Thoracic aorta (tissue), 2 donors: ENCODE measurements around the gene MTG1. TPM values are rescaled to one million over a fixed set of nuclear protein-coding genes. Genes with fewer than 3 reads are reported as not detected.
"Not testable (repeated sequence)": the region's sequence is repeated elsewhere in the genome, so short reads cannot be mapped to it uniquely, and the experiment has no call there.

Experiments
- ATAC-seq: fragments of 150-250 bp; one replicate; pipeline ENCODE4 v1.8.0; 2017; ENCODE audit warnings: low read depth; ENCODE audit not compliant: insufficient number of reproducible peaks, low FRiP score
- DNase-seq: peaks from one replicate; pipeline ENCODE4 v3.0.0-alpha.2; 2020; ENCODE audit warnings: low spot score
- H3K27ac ChIP-seq, 2 donors: fragments of 200-600 bp; sonication (generic); 1 replicate in 1 of 2; 2 replicates in 1 of 2; pipeline ENCODE4 v1.5.1; 2016; ENCODE audit warnings: mild to moderate bottlenecking in 2 of 2, moderate library complexity in 2 of 2
- H3K27me3 ChIP-seq: fragments of 200-600 bp; sonication (generic); replicated peaks from 2 replicates; pipeline ENCODE4 v1.6.0; 2016; ENCODE audit warnings: mild to moderate bottlenecking; ENCODE audit not compliant: insufficient read depth
- H3K36me3 ChIP-seq: fragments of 200-600 bp; sonication (generic); one replicate; pipeline ENCODE4 v1.5.1; 2016
- H3K4me1 ChIP-seq, 2 donors: fragments of 200-600 bp; sonication (generic); 1 replicate in 1 of 2; 2 replicates in 1 of 2; pipeline versions ENCODE4 v1.5.1 to v1.6.0; 2016; ENCODE audit warnings: low read depth in 2 of 2, mild to moderate bottlenecking in 1 of 2; ENCODE audit not compliant: control insufficient read depth in 1 of 2
- H3K4me3 ChIP-seq: fragments of 200-600 bp; sonication (generic); 2 replicates; pipeline ENCODE4 v1.5.1; 2016; ENCODE audit warnings: mild to moderate bottlenecking
- H3K9me3 ChIP-seq: fragments of 200-600 bp; sonication (generic); 2 replicates; pipeline ENCODE4 v1.5.1; 2016
- total RNA-seq, 2 donors: library from RNA; depleted of rRNA; stranded (reverse); fragments of >200 nt; gene quantifications; one replicate each; pipeline versions ENCODE4 v1.1.0 to v1.2.3, GENCODE V29; 2016
- TF ChIP-seq, protein P1 (sequence below): fragments of 200-600 bp; sonication (generic); IDR thresholded peaks from one replicate; pipeline ENCODE4 v1.5.1; 2019; ENCODE audit warnings: antibody characterized with exemption

Gene MTG1
- total RNA-seq, 2 donors from 2014 or later = 18.0 to 18.6 TPM

DNA sequence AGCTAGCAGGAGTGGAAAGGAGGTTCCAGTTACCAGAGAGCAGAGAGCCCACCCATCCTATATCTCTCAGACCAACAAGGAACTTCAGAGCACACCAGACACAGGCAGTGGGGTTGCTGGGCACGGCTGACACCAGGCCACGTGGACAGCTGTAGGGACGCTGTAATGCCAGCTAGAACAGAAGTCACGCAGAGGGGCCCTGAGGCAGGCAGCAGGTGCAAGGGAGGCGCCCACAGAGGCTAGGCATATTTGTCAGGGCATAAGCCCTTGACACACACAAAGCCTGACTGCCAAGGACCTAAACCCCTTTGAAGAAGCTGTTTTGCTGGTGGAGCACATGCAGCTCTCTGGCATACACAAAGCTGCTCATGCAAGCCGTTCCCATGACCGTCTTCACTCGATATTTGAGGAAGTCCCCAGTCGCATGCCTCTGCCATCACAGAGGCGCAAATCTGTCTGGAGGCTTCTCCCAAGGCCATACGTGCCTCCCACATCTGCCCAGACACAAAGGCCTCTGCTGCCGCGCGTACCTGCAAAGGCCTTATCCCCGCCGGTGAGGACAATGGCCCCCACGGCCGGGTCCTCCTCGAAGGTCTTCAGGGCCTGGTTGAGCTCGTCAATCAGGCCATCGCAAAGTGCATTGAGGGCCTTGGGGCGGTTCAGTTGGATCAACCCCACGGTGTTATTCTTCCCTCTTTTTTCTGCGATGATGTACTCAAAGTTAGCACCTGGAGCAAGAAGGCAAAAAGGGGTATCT is 23.7 kb upstream of the MTG1 start:
- H3K4me3 ChIP-seq = no peak overlapping the region
- H3K36me3 ChIP-seq = peaks cover 43% of the 10 kb centered on the region
- ATAC-seq (no peak), DNase-seq (no peak)
- no peaks in the 10 kb centered on the region for H3K27me3 ChIP-seq
- H3K4me1 ChIP-seq = peaks cover 8 to 14% of the 10 kb centered on the region in 2 donors
- TF ChIP-seq, protein P1, sequence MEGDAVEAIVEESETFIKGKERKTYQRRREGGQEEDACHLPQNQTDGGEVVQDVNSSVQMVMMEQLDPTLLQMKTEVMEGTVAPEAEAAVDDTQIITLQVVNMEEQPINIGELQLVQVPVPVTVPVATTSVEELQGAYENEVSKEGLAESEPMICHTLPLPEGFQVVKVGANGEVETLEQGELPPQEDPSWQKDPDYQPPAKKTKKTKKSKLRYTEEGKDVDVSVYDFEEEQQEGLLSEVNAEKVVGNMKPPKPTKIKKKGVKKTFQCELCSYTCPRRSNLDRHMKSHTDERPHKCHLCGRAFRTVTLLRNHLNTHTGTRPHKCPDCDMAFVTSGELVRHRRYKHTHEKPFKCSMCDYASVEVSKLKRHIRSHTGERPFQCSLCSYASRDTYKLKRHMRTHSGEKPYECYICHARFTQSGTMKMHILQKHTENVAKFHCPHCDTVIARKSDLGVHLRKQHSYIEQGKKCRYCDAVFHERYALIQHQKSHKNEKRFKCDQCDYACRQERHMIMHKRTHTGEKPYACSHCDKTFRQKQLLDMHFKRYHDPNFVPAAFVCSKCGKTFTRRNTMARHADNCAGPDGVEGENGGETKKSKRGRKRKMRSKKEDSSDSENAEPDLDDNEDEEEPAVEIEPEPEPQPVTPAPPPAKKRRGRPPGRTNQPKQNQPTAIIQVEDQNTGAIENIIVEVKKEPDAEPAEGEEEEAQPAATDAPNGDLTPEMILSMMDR = no peak
- no peak overlapping the region for H3K27ac ChIP-seq
- H3K9me3 ChIP-seq = no peaks in the 10 kb centered on the region

DNA sequence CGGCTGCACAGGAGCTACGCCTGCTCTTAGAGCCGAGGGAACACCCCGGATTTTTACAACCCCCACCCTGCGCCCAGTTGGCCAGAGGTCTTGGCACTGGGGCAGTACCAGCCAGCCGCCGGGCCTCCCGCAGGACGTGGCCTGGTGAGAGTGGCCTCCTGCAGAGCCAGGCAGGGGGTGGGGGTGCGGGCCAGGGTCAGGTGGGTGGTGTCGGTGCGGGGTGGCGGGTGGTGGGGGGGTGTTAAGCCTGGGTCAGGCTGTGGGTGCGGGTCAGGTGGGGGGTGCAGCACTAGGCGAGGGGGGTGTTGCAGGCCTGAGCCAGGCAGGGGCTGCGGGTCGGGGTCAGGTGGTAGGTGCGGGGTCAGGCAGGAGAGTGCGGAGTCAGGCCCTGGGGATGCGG is 21.4 kb upstream of the MTG1 start:
- Histone ChIP-seq H3K9me3 (no peaks in the 10 kb centered on the region), H3K27ac (no peak overlapping the region), H3K27me3 (no peaks in the 10 kb centered on the region), H3K4me1 (peaks cover 8 to 16% of the 10 kb centered on the region in 2 donors), H3K4me3 (peak overlapping the region; percentile 86), H3K36me3 (peaks cover 25% of the 10 kb centered on the region)
- TF ChIP-seq, protein P1 = no peak
- ATAC-seq (no peak), DNase-seq (no peak)

GRCh38 chr10:133373174-133374090 is 20.5 kb upstream of the MTG1 start, which contains the start of gene ECHS1:
ECHS1 (minus strand) TSS chr10:133373354; CDS start chr10:133373333, 21 bp downstream.
- Histone ChIP-seq H3K27ac (peak within 1 kb of the TSS; percentile 56 to 58), H3K36me3 (peaks cover 21% of the 10 kb centered on the region), H3K4me3 (peak within 1 kb of the TSS; percentile 86), H3K4me1 (peaks cover 12 to 22% of the 10 kb centered on the region in 2 donors), H3K27me3 (no peaks in the 10 kb centered on the region), H3K9me3 (no peaks in the 10 kb centered on the region)
- DNase-seq = peak; percentile 81
- TF ChIP-seq, protein P1 = no peak
- peak; percentile 91 for ATAC-seq

DNA sequence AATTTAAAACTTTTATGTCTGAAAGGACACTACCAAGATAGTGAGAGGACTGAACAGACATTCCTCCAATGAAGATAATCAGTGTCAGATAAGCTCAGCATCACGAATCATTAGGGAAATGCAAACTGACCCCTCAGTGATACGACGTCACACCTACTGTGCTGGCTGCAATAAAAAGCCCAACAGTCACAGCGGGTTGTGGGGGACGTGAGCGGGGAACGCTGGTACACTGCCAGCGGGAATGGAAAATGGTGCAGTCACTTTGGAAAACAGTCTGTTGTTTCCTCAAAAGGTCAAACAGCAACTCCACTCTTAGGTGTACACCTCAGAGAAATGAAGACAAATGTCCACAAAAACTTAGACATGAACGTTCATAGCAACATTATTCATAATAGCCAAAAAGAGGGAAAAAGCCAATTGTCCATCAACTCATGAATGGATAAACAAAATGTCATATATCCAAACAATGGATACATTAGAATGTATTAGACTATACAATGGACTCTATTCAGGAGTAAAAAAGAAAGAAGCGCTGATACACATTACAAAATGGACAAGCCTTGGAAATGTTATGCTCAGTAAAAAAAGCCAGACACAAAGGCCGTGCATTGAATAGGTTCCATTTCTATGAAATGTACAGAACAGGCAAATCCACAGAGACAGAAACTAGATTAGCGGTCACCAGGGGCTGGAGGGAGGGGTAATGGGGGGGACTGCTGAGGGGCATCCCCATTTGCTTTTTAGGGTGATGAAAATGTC is 18.4 kb upstream of the MTG1 start:
- DNase-seq (no peak), ATAC-seq (no peak)
- Histone ChIP-seq H3K9me3 (no peaks in the 10 kb centered on the region), H3K27me3 (no peaks in the 10 kb centered on the region), H3K4me1 (peaks cover 16 to 33% of the 10 kb centered on the region in 2 donors), H3K4me3 (no peak overlapping the region), H3K36me3 (peaks cover 2% of the 10 kb centered on the region), H3K27ac (no peak overlapping the region)
- TF ChIP-seq, protein P1 = no peak

DNA sequence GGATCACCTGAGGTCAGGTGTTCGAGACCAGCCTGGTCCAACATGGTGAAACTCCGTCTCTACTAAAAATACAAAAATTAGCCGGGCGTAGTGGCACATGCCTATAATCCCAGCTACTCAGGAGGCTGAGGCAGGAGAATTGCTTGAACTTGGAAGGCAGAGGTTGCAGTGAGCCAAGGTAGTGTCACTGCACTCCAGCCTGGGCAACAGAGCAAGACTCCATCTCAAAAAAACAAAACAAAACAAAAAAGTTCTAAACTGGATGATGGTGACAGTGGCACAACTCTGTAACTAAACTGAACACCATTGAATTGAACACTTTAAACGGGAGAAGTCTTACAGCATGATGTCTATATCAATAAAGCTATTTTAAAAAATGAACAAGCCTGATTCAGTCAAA is 17.8 kb upstream of the MTG1 start:
- peaks cover 16 to 38% of the 10 kb centered on the region in 2 donors for H3K4me1 ChIP-seq
- ATAC-seq = not testable (repeated sequence)

More for the DNA sequence above, 17.8 kb upstream of the MTG1 start:
- H3K36me3 ChIP-seq, H3K4me3 ChIP-seq, H3K27ac ChIP-seq, H3K27me3 ChIP-seq, H3K9me3 ChIP-seq, DNase-seq: not testable (repeated sequence)
